GM19328 (cell line): ENCODE measurements around the gene LETM1.
A peak's percentile ranks its signal among the peaks of the same experiment; 100 is the strongest.

Source experiments
- ATAC-seq: cut with Tn5 transposase; IDR thresholded peaks from one replicate; pipeline ENCODE4 v1.9.1; 2021; ENCODE audit warnings: mild to moderate bottlenecking, moderate library complexity; ENCODE audit not compliant: unreplicated experiment

The LETM1 gene

DNA sequence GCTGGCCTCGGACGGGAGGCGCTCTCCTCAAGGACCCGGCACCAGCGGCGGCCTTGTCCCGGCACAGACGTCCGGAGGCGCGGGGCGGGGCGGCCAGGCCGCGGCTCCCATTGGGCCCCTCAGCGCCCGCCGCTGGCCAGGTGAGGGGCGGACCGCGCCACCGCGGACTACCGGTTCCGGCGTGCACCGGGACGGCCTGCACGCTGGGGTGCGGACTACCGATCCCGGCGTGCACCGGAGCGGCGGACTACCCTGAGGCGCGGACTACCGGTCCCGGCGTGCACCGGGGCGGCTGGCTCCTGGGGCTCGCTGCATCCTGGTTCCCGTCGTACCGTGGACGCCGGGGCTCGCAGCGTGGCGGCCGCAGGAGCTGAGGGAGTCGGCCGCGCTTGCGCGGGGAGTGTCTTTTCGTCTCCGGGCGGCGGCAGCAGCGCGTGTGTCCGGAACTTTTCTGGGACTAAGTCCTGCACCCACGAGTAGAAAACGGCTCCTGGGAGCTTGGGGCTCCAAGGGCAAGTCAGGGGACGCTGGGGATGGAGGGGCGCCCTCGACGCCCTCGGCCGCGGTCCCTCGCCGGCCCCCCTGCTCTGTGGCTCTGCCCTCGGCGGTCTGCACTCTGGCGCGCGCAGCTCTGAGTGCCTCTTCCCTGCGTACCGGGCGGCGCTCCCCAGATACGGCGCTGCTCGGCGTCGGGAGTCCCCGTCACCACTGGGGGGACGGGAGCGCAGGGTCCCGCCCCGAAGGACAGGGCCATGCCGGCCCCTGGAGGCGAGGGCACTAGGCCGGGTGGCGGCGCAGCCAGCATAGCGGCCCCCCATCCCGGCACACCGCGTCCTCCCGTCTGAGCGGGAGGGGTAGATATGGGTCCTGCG, at the start of gene LETM1:
TSS of gene LETM1 (minus strand) at position 86 of the 872 bp plus-strand sequence. CDS start 206 bp downstream, outside the sequence.
- peak; percentile 89 for ATAC-seq

DNA sequence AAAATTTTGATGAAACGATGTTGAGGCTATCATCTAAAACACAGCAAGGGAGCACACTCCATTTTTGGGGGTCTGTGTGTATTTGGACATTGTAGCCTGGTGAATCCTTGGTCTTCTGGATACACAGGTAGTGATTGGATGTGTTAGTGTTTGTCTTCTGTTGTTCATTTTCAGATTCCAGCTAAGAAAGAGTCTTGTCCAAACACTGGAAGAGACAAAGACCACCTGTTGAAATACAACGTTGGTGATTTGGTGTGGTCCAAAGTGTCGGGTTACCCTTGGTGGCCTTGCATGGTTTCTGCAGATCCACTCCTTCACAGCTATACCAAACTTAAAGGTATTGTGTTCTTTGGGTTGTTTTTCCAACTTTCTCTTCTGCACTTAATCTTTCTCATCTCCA, 48.1 kb upstream of the LETM1 start:
- ATAC-seq = no peak

DNA sequence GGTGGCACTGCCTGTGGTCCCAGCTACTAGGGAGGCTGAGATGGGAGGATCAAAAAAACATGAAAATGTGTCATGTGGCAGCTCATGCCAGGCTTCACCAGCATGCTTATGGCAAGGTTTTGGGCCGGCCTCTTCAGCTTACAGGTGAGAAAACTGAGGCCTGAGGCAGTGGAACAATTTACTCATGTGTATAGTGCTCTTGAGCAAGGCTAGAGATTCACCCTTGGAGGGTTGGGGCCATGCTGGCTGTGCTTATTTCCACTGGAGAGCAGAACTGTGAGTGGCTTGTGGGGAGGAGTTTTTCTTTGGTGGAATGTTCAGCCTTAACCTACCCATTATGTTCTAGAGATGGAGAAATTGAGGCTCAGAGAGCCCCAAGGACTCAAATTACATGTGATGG, 47.1 kb upstream of the LETM1 start:
- no peak for ATAC-seq

DNA sequence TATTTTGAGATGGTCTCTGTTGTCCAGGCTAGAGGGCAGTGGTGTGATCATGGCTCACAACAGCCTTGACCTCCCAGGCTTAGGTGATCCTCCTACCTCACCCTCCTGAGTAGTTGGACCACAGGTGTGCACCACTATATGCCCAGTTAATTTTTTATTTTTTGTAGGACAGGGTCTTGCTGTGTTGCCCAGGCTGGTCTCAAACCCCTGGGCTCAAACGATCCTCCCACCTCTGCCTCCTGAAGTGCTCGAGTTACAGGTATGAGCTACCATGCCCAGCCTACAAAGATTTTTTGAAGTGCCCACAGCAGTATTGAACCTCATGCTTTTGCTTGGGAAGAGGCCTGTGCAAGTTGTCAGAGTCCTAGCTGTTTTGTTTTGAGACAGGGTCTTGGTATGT, 46.3 kb upstream of the LETM1 start:
- ATAC-seq = no peak

DNA sequence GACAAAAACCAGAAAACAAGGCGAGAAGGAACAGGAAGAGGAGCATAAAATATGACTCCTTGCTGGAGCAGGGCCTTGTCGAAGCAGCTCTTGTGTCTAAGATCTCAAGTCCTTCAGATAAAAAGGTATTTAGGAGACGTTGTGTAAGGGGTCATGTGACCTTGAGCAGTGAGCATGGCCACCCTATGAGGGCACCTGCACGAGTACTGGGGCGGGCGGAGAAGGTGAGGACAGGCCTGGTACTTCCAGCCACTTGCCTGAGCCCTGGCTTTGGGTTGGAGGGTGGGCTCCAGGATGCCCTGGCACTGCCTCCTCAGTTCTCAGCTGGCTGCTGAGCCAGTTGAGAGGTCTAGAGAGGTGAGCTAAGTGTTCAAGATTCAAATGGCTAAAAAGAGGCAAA, 45.2 kb upstream of the LETM1 start:
- ATAC-seq = no peak

DNA sequence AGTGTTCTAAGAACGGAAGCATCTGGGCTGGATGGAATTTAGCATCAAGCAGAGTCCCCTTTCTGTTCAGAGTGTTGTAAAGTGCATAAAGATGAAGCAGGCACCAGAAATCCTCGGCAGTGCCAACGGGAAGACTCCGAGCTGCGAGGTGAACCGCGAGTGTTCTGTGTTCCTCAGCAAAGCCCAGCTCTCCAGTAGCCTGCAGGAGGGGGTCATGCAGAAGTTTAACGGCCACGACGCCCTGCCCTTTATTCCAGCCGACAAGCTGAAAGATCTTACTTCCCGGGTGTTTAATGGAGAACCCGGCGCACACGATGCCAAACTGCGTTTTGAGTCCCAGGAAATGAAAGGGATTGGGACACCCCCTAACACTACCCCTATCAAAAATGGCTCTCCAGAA, 44.7 kb upstream of the LETM1 start:
- no peak for ATAC-seq

DNA sequence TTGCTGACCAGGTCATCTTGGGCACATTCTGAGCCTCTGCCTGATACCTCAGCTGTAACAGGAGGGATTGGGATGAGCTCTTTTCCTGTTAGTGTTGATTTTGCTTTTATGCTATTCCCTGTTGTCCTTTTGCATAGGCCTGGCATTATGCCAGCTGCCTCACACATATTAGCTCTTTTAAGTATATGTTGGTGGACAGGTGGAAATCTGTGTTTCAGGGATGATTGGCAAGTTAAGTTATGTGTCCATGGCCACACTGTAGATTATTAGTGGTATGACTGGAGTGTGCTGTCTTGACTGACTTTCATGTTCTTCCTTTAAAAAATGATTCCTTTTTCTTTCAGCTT, 44.1 kb upstream of the LETM1 start:
- no peak for ATAC-seq

DNA sequence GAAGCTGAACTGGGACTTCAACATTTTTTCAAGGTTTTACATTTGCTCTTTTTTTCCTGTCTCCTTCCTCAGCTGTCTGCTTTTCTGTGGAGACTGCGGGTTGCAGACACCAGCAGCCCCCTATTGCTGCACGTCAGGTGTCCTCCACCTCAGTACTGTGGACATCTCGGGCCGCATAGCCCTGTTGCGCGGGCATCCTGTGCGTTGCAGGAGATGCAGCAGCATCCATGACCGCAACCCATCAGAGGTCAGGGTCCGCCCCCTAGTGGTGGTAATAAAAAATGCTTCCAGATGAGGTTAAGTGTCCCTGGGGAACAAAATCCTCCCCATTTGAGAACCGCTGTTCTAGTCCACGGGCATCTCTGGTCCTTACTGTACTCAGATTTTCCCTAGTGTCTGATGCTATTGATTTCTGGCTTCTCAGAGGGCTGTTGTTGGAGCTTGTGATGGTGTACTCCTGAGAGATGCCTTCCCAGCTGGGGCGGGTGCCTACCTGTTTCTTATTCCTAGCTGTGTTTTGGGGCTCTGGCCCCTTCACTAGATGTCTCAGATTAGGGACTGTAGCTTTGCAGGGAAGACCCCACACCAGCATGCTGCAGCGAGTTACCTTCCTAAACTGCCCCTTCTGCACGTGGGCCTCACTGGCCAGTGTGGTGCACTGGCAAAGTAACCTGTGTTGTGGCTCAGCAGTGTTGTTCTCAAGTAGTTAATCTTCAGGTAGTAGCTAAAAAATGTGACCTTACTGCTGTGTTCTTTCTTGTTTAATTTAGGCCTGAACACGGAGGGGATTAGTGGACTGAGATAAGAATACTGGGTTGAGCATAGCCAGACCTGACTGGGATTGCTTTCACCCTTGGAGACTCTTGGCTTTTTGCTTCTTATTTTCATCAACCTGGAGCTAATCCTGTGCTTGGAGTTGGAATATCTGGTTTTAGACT, 43.5 kb upstream of the LETM1 start:
- ATAC-seq = no peak

DNA sequence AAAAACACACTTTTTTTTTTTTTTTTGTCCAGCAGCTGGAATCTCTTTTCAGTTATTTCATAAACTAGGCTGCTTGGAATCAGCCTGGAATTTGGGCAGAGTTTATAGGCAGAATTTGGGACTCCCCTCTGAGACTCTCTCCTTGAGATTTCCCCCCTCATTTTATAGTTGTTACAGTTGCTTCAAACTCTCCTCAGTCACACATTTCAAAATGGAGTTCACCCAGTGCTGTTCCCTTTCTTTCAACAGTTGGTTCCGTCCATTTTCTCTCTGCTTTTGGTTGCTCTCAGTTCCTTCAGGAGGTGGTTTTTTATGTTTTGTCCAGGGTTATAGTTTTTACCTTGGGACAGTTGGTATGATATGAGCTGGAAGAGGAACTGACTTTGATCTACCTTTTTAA, 42.7 kb upstream of the LETM1 start:
- no peak for ATAC-seq

DNA sequence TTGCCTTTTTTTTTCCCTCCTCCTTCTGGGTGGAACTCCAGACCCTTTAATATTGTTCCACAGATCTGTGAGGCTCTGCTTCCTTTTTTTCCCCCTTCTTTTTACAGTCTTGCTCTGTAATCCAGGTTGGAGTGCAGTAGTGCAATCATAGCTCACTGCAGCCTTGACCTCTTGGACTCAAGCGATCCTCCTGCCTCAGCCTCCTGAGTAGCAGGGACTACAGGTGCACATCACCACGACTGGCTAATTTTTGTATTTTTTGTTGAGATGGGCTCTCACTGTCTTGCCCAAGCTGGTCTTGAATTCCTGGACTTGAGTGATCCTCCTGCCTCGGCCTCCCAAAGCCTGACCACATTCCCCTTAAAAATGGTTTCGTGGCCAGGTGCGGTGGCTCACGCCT, 42.1 kb upstream of the LETM1 start:
- no peak for ATAC-seq

DNA sequence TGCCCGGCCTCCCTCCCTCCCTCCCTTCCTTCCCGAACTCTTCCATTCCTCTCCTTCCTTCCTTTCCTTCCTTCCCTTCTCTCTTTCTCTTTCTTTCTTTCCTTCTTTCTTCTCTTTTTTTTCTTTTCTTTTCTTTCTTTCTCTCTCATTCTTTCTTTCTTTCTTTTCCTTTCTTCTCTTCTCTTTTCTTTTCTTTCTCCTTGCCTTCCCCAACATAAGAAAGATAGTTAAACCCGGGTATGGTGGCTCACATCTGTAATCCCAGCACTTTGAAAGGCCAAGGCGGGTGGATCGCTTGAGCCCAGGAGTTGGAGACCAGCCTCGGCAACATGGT, 40.7 kb upstream of the LETM1 start:
- ATAC-seq = no peak

DNA sequence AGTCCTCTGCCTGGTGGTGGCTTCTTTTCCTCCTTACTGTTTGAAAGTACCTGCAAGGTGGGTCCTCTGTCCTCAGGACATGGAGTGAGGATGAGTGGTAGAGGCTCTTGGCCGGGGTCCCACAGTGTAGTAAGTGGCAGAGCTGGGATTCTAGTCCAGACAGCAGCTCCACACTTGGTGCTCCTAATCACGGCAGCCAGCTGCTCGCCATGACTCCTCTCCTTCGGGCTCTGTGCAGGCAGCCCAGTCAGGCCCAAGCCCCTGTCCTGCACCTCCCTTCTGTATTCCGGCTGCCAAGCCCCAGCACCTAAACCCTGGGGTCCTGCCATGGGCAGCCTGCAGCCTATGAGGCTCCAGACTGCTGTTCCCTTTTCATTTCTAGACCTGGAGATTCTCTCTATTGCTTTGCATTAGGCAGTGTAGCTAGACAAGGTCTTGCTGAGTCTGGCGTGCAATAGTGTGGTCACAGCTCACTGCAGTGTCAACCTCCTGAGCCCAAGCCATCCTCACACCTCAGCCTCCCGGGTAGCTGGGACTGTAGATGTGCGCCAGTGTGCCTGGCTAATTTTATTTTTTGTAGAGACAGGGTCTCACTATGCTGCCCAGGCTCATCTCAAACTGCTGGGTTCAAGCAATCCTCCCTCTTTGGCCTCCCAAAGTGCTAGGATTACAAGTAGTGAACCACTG, 40.2 kb upstream of the LETM1 start:
- ATAC-seq = no peak

DNA sequence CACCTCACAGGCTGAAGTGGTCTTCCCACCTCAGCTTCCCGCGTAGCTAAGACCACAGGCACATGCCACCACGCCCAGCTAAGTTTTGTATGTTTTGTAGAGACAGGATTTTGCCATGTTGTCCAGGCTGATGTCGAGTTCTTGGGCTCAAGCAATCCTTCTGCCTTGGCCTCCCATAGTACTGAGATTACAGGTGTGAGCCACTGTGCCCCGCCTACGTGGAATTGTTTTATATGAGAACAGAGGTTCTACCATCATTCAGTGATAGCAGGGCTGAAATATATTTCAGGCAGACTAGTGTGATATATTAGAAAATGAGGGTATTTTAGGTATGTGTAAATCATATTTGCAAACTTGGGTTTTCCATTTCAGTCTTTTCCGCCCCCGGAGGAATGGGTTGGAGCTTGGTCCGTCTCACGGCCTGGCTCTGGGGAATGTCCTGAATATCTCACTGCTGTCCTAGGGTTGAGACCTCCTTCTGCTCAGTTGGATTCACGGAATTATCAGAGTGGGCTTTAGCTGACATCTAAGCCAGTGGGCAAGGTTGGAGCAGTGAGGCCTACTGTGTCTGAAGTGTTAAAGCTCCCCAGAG, 35.1 kb upstream of the LETM1 start:
- no peak for ATAC-seq

DNA sequence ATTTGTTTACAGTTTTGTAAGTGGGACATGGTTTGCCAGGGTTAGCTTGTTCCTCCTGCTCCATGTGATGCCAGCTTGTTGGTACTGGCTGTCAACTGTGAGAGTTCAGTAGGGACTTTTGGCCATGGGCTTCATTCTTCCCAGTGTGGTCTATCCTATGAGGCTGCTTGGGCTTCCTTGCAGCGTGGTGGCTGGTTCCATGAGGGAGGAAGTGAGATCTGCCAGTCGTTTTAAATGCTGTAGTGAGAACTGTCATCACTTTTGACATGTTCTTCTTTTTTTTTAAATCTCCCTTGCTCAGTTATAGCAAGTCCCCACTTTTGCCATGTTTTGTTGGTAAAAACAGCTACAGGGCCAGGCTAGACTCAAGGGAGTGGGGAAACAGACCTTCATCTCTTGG, 31.1 kb upstream of the LETM1 start:
- ATAC-seq = no peak

DNA sequence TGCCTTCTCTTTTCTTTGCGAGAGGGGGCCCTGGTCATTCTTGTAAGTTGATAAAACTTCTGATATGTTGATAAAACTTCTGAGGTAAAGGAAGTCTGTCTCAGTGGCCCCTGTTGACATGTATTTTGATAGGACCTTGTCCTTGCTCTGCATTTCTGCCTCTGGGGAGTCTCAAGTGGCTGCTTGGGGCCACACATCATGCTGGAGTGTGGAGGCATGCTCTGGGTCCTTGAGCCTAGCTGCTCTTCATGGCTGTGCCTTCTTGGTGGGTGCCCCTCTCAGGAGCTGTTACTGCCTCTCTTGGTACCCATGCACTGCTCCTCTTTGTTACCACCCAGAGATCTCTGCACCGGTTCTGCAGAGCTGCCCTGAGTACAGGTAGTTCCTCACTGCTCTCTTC, 29.5 kb upstream of the LETM1 start:
- ATAC-seq = no peak

DNA sequence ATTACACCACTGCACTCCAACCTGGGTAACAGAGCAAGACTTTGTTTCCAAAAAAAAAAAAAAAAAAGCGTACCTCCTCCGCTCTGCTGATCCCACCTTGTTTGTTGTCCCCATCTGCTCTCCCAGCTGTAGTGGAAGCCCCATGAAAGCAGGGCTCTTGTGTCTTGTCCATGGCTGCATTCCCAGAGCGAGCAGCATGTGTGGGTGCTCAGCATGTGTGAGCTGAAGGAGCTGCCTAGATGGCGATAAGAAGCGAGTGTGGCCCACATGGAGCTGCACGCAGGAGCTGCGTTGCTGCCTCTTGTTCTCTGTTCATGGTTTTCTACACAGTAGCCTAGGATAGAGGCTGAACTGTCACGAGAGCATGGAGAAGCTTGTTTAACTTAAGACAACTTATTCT, 27.6 kb upstream of the LETM1 start:
- no peak for ATAC-seq

DNA sequence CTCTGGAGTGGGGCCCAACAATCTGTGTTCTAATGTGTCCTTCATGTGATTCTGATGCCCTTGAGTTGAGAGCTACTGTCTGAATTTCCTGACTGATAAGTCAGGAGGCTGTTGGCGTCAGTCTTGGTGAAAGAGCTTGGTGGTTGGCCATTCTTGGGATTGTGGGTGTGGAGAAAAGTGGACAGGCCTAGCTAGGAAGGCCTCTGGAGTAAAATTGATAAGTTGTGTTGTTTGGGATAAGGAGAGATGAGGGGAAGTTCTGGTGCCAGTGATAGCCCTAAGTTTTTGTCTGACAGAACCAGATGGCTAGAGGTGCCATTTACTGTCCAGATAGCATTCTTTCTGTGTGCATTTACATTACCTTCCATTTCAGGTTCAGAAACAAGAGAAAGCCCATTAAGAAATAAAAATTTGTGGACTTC, 26.9 kb upstream of the LETM1 start:
- no peak for ATAC-seq

DNA sequence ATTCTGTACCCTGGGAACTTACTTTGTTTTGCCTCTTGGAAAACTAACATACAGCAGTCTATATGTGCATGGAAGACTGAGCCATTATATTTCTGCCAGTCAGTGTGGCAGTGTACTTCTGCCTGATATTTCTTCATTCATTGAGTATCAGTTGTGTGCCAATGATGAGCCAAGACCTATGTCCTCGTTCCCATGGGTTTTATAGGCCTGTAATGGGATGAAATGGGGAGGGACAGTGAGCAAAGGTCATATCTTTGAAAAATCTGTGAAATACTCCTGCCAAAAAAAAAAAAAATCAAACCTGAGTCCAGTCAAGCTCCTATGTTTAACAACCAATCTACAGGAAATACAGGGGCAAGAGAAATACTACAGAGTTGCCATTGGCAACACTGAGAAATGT, 24.4 kb upstream of the LETM1 start:
- no peak for ATAC-seq

DNA sequence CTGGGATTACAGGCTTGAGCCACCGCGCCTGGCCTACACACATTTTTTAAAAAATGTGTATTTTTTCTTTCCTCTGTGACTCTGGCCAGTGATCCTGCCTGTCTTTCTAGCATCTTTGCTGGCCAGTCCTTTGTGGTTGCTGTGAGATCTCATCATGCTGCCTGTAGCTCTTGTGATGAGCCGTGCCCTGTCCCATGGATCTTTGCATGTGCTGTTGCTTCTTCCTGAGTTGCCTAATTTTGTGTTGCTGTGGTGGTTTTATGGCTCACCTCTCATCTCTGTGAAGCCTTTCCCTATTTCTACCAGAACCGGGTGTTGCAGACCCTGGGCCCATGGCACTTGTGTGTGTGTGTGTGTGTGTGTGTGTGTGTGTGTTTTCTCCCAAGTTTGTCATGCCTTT, 23.5 kb upstream of the LETM1 start:
- ATAC-seq = no peak

DNA sequence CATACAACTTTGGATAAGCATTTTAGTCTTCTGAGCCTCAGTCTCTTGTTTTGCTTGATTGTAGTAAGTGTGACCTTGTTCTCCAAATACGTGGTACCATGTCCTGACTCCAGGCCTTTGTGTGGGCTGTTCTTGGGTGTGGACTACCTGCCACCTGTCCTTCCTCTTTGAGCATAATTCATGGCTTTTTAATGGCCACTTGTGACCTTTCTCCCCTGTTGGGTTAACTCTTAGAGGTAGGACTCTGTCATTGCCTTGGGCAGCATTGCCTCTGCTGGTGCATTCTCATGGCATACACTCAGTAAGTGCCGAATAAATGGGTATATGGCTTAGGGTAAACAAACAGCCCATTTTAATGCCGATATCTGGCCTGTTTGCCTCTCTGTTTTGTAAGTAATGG, 18.2 kb upstream of the LETM1 start:
- ATAC-seq = no peak

DNA sequence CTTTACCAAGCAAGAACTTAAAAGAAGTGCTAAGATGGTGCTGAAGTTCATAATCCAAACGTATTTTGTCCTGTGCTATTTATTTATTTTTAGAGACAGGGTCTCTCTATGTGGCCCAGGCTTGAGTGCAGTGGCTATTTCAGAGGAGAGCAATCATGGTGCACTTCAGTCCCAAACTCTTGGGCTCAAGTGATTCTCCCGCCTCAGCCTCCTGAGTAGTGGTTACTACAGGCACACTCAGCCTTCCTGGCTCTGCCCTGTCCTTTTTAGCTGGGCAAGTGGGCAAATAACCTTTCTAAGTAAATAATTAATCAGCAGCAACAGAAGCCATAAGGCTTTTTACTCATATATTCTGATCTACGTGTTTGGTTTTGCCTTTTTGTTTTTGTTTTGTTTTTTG, 17.8 kb upstream of the LETM1 start:
- no peak for ATAC-seq
